ENCODE results near the gene ARL4C.

ARL4C gene

GRCh38 chr2:234514873-234515638 lies 18.2 kb upstream of the ARL4C start:
- no peak for TF ChIP-seq ZNF274 (IDR thresholded peaks at IDR 0.05; ENCODE audit: low read depth, low read length)
- no peak overlapping the region for H3K4me3 ChIP-seq (ENCODE audit: low read length)

- no peak for TF ChIP-seq ZNF274 (IDR thresholded peaks at IDR 0.05; ENCODE audit: low read depth, low read length)
- H3K4me3 ChIP-seq (ENCODE audit: low read length) = no peak overlapping the region
These were observed 17.2 kb upstream of the ARL4C start for GRCh38 chr2:234514099-234514498.

DNA sequence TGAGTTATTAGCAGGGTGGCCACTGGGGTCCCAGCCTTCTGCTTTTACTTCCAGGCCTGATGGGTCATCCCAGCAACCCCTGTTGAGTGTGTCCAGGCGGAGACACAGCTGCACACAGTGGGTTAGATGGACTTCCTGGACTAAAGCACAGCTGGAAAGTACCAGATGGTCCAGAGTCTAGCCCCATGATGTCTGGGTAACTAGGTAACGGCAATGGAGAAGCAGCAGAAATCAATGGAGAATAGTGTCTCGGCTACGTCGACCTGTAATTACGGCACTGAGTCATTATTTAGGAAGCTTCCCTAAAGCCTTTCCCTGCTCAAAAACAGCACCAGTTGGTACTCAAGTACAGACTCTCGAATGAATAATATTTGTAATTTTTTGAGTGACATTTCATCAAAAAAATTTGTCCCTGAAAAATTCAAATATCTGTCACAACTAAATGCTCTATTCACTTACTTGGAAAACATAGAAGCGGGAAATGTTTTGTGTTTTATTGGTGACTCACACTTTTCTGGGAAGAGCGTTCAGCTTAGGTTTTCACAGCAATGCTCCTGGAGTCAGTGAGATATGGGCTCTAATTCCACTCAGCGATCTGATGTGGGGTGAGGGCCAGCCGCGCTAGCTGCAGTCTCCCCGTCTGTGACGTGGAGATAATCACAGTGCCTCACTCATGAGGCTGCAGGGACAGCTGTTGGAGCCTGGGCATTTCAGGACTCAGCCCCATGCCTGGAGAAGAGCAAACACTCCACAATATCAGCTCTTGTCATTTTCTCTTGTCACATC lies 16.2 kb upstream of the ARL4C start:
- no peak for TF ChIP-seq ZNF274 (IDR thresholded peaks at IDR 0.05; ENCODE audit: low read depth, low read length)
- no peak overlapping the region for H3K4me3 ChIP-seq (ENCODE audit: low read length)

DNA sequence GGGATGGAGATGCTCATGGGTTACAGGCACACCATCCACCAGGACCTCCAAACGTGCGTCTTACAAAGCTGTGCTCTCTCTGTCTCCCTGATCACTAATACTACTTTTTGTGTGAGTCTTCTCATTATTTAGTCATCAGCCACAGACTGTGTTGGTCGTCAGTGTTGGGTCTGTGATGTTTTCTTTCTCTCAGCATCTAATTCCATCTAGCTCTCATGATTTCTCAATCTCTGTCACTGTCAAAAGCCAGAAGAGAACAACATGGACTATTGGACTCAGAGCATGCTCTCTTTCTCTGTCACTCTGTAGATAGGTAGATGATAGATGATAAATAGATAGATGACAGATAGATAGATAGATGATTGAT lies 6.0 kb upstream of the ARL4C start:
- no peak for TF ChIP-seq ZNF274 (IDR thresholded peaks at IDR 0.05; ENCODE audit: low read depth, low read length)
- H3K4me3 ChIP-seq (ENCODE audit: low read length) = no peak overlapping the region

- no peak overlapping the region for H3K4me3 ChIP-seq (ENCODE audit: low read length)
- no peak for TF ChIP-seq ZNF274 (IDR thresholded peaks at IDR 0.05; ENCODE audit: low read depth, low read length)
These were observed 5.5 kb upstream of the ARL4C start for GRCh38 chr2:234502285-234502918.

- no peak overlapping the region for H3K4me3 ChIP-seq (ENCODE audit: low read length)
- TF ChIP-seq ZNF274 (IDR thresholded peaks at IDR 0.05; ENCODE audit: low read depth, low read length) = no peak
These were observed 3.6 kb upstream of the ARL4C start for GRCh38 chr2:234500394-234501006.

- no peak overlapping the region for H3K4me3 ChIP-seq (ENCODE audit: low read length)
These were observed 834 bp upstream of the ARL4C start for GRCh38 chr2:234497594-234498235.

GRCh38 chr2:234496055-234496834 lies 636 bp downstream of the ARL4C start:
- no peak for TF ChIP-seq ZNF274 (IDR thresholded peaks at IDR 0.05; ENCODE audit: low read depth, low read length)

More at GRCh38 chr2:234497594-234498235, 834 bp upstream of the ARL4C start:
- TF ChIP-seq ZNF274 (IDR thresholded peaks at IDR 0.05; ENCODE audit: low read depth, low read length) = no peak

DNA sequence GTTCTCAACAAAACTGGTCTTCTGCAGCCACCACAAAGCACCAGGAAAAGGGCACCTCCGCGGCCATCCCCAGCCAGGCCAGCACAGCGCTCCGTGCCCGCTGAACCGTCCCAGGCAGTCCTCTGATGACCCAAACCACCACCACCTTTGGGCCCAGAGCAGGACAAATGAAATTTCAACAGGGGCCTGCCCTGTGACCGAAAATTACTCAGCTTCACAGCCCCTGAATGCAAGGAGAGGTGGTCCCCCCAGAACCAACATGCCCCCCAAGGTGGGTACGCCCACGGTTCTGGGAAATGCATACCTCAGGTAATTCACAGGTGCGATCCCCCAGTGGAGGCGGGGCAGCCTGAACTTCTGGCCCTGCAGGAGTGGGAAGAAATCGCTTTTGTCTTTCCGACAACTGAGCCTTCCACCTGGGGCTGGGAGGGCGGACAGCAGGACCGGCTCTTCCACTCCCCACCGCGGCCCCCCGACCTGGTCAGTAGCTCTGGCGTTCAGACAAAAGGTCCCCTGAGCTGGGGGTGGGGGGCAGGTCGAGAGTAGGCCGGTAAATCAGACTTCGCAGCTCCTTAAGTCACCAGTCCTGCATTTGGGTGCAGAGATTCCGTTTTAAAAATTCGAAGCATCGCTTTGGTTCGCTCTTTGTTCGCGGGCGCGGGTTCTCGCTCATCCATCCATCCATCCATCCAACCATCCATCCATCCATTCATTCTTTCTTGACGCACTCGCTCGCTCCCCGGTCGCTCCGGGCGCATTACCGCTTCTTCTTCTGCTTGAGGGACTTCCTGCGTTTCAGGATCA lies 1.4 kb downstream of the ARL4C start:
- TF ChIP-seq ZNF274 (IDR thresholded peaks at IDR 0.05; ENCODE audit: low read depth, low read length) = no peak
- peak overlapping the region; percentile 25; the same call in 1 of the 2 replicates for H3K4me3 ChIP-seq (ENCODE audit: low read length)

More at GRCh38 chr2:234496055-234496834, 636 bp downstream of the ARL4C start:
- peak overlapping the region; percentile 58; the same call in 1 of the 2 replicates for H3K4me3 ChIP-seq (ENCODE audit: low read length)

- H3K4me3 ChIP-seq (ENCODE audit: low read length) = no peak overlapping the region; the same call in 1 of the 2 replicates
- TF ChIP-seq ZNF274 (IDR thresholded peaks at IDR 0.05; ENCODE audit: low read depth, low read length) = no peak
These were observed 2.3 kb downstream of the ARL4C start for GRCh38 chr2:234494361-234495250.

DNA sequence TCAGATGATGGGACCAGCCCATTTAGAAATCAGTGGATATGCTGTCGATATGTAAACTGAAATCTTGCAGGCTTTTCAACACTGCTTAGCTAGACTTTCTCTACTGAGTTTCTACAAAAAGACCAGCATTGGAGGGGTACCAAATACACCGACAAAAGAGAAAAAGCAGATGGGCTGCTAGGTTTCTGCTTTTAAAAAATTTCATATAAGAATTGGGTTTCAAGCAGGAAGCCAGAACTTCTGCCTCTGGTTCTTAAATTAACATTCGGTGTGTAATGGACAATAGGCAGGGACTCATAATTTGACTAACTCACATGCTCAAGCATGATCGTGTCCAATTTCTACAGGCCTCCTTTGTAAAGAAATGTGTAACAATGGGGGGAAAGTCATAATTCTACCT lies 3.1 kb downstream of the ARL4C start:
- no peak for TF ChIP-seq ZNF274 (IDR thresholded peaks at IDR 0.05; ENCODE audit: low read depth, low read length)
- H3K4me3 ChIP-seq (ENCODE audit: low read length) = no peak overlapping the region

Measured in GM08714 (cell line).